IPS-NIHi11 (cell line): ENCODE results near the gene ACSL1.
A peak's percentile ranks its signal among the peaks of the same experiment; 100 is the strongest.
"Not testable (repeated sequence)": the region's sequence is repeated elsewhere in the genome, so short reads cannot be mapped to it uniquely, and the experiment has no call there.

Experiments used
- DNase-seq: peaks from one replicate; pipeline ENCODE4 v3.0.0; 2012; ENCODE audit warnings: mixed read lengths, low spot score

The ACSL1 gene

DNA sequence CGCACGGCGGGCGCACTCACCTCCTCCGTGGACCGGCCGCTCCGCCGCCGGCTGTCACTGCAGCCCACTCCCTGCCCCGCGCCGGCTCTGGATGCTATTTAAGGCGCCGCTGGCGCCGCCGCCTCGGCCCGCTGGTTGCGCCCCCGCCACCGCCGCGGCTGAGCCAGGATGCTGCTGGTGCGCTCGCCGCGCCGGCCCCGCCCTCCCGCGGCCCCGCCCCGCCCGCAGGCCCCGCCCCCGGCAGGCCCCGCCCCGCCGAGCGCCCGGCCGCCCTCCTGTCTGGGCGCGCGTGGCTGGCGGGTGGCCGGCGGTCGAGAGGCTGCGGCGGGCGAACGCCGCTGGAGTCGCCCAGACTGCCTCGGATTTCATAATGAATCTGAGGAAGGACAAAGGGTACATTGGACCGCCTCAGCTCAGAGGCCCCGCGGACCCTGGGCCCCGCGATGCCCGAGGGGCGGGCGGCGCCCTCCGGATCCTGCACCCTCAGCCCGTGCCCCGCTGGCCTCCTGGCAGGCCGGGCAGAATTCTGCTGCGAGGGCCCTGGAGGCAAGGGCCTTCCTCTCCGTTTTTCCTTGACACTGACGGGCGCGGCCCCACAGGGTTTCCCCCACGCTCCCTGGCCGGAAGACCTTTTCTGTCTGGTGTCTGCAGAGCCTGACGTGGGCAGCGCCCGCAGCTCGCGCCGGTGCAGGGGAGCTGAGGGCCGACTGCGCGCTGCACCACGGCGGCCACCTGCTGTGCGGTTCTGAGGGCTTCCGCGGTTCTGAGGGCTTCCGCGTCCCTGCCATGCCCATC, at the start of gene ACSL1:
ACSL1 (minus strand) TSS at position 73 of the 795 bp plus-strand sequence. CDS start 22,454 bp downstream, outside the sequence.
- DNase-seq = peak; percentile 99

DNA sequence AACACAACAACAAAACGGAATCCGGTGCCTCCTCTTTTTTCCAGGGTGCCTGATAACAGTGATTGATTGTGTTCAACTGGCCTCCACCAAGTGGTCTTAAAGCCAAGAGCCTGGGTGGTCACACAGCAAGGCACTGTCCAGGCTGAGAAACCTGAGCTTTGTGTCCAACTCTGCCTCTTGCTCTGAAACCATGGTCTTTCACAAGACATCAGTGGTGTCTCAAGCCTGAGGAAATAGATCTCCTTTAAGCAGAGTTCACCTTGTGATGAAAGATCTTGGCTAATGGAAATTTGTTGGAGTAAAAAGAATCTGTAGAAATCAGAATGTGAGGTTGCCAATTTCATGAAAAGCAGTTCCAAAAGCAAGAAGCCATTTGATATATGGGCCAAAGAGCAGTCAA, 47.3 kb upstream of the ACSL1 start:
- DNase-seq = no peak

- no peak for DNase-seq
Observed at GRCh38 chr4:184870718-184871117, 45.0 kb upstream of the ACSL1 start.

DNA sequence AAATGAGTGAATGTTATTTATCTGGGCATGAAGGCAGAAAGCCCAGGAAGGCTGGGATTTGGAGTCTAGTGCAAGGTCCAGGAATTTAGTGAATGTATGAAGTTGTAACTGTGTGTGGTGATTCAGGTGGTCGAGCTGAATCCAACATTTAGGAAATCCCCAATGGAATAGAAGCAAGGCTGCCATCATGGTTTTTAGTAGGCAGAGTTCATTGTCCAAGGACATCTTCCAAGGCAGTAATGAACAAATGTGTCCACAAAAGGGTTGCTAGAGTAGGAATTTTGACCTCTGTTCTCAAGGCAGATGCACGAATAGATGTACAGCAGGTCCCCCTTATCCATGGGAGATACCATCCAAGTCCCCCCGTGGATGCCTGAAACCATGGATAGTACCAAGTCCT, 42.9 kb upstream of the ACSL1 start:
- no peak for DNase-seq

- no peak for DNase-seq
Observed at GRCh38 chr4:184863916-184864315, 38.1 kb upstream of the ACSL1 start.

- no peak for DNase-seq
Observed at GRCh38 chr4:184861047-184861446, 35.3 kb upstream of the ACSL1 start.

GRCh38 chr4:184860018-184860779, 34.4 kb upstream of the ACSL1 start:
- DNase-seq = no peak

GRCh38 chr4:184857441-184858121, 31.8 kb upstream of the ACSL1 start:
- no peak for DNase-seq

DNA sequence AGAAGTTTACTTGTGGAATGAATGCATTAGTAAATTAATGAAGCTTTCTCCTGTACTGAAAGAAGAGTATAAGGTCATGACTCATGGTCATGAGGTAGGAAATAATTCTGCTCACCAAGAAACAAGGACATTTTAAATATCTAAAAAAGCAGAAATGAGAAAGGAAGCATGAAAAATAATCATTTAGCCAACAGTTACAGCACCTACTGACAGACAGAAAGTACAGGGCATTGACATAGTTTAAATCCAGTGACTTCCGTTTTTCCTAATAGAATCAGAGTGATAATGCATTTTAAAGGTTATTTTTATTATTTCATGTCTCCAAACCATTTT, 30.5 kb upstream of the ACSL1 start:
- no peak for DNase-seq

GRCh38 chr4:184854673-184855072, 28.9 kb upstream of the ACSL1 start:
- no peak for DNase-seq

- no peak for DNase-seq
Observed at GRCh38 chr4:184853436-184853835, 27.7 kb upstream of the ACSL1 start.

- no peak for DNase-seq
Observed at GRCh38 chr4:184851886-184852285, 26.1 kb upstream of the ACSL1 start.

DNA sequence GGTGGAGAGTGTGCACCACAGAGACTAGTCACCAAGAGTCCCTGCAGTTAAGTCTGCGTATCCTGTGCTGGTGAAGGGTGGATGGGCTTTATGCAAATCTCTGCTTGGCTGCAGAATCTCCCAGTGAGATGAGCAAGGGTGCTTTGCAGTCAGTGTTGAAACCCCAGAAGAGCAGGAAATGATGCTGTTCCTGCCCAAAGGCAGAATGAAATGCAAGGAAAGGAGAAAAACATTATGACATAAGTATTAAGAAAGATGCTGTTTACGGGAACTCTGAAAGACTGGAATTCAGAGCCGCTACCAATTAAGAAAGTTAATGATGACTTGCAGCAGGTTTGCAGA, 25.4 kb upstream of the ACSL1 start:
- DNase-seq = no peak

DNA sequence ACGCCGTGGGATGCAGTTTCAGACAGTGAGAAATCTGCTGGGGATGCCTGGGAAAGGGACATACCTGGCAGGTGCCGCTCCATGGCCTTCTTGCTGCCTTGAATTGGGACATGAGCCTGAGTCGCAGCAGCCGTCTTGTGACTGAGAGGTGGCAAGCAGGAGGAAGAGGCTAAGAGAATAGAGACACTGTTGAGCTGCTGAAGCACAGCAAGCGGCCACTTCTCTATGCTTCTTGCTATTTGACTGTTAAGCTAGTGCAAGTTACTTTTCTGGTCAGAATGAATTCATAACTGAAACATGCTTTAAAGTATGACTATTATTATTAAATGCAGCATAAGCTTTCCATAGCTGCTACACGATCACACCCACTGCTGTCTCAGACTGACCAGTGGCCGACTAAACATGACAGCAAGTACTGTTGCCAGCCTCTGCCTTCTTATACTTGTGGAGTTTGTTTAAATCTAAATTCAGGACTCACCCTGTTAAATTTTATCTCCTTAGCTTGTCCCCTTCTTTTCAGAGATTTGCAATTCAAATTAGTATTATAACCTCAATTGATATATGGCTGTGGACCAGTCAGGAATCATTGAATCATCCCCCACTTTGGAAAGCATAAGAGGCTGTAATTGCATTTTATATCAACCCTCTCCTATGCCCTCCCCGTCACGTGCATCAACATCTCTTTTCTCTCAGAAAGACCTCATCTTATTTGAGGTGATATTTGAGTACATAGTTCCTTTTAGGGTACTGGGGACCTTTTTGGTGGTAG, 24.8 kb upstream of the ACSL1 start:
- DNase-seq = no peak

- no peak for DNase-seq
Observed at GRCh38 chr4:184850018-184850417, 24.2 kb upstream of the ACSL1 start.

- no peak for DNase-seq
Observed at GRCh38 chr4:184849185-184849584, 23.4 kb upstream of the ACSL1 start.

DNA sequence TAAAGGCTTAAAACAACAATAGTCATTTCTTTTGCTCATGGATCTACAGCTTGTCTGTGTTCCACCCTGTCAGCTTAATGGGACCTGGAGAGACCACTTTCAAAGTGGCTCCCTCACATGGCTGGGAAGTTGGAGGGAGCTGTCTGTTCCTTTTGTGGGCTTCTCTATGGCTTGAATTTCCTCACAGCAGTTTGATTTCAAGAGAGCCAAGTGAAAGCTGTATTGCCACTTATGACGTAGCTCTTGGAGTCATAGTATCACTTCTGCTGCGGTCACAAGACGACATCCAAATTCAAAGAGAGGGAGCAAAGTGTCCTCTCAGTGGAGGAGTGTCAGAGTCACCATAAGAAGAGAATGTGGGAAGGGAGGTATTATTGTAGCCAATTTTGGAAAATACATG, 22.7 kb upstream of the ACSL1 start:
- DNase-seq = no peak

- no peak for DNase-seq
Observed at GRCh38 chr4:184846531-184846930, 20.8 kb upstream of the ACSL1 start.

DNA sequence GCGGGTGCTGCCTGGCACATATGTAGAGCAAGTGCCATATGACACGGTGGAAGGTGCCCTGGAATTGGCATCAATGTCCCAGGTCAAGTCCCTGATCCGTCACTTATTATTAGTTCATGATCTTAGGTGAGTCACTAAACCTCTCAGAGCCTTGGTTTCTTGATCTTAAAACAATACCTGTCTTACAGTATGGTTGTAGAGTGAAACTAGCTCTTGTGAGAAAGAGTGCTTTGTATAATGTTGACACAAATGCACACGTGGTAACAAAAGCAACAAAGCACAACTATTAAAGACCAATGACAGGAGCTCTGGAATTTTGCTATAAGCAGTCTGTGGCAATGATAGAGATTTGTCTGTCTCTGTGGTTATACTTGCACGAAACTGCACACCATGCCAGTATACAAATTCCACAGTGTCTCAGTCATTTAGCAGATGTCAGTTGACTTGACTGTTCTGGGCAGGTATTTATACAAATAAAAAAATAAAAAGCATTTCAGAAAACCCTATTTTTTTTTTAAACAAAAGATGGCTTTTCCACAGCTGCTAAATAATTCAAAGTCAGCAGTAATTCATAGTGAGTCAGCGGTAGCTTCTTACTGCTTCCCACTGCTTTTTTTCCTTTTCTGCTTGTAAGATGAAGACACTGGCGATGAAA, 19.7 kb upstream of the ACSL1 start:
- DNase-seq = no peak

GRCh38 chr4:184844742-184845141, 19.0 kb upstream of the ACSL1 start:
- no peak for DNase-seq

DNA sequence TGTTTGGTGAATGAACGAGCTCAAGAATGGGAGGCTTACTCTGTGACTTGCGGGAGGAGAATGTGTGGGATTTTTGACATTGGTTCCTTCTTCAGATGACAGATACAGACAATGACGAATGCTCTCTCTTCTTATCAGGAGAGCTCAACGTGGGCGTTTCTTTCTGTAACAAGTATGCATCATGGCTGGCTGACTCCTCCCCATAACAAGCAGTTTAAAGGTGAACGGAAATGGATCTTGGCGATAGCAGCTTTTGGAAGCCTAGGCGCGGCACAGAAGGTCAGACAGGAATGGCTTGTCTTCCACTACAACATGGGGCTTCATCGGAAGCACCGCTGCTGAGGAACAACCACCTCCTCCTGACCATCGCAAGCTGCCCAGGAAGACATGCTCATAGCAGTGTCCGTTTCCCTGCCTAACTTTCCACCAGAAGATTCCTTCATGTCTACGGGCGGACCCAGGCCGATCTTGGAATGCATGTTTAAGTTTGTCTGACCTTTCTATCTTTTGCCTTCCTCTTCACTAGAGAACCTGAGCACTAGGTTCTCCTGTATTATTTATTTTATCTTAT, 18.3 kb upstream of the ACSL1 start:
- DNase-seq = no peak

- not testable (repeated sequence) for DNase-seq
Observed at GRCh38 chr4:184839075-184839399, 13.3 kb upstream of the ACSL1 start.
